CD4-positive, alpha-beta T cell (primary cell): Measurements from ENCODE around the gene ADGRD2. TPM values are rescaled to one million over a fixed set of nuclear protein-coding genes. Genes with fewer than 3 reads are reported as not detected.

Experiments
- ATAC-seq: fragments of 200-7000 bp; cut with Tn5 transposase; one replicate; pipeline ENCODE4 v1.10.0; 2022; ENCODE audit warnings: mild to moderate bottlenecking; ENCODE audit not compliant: poor library complexity
- CTCF ChIA-PET: fragments of 350-600 bp; sonication (Branson Sonifier 250); formaldehyde crosslinking; loops from one replicate; lab custom pipeline; 2021; ENCODE audit warnings: antibody characterized with exemption, inconsistent platforms; lab: Charles Lee
- POLR2A ChIA-PET: fragments of 350-600 bp; sonication (Branson Sonifier 250); formaldehyde crosslinking; loops from one replicate; lab custom pipeline; 2021; ENCODE audit warnings: antibody characterized with exemption, inconsistent platforms; lab: Charles Lee
- DNase-seq, 14 experiments: peaks; one replicate each; pipeline ENCODE4 v3.0.0-alpha.2; 2013 to 2020; ENCODE audit warnings: mixed read lengths in 2 of 14
- H3K27ac ChIP-seq, 2 donors: one replicate each; pipeline versions ENCODE4 v1.5.1 to v1.7.0; 2013; ENCODE audit warnings: low read length in 2 of 2, low read depth in 1 of 2, mild to moderate bottlenecking in 1 of 2
- H3K27me3 ChIP-seq, 2 experiments: 1 replicate in 1 of 2; 2 replicates in 1 of 2; pipeline versions ENCODE4 v1.6.1 to v1.7.0; 2013; ENCODE audit warnings: low read length in 2 of 2, control low read depth in 1 of 2, mild to moderate bottlenecking in 1 of 2, moderate library complexity in 1 of 2; ENCODE audit not compliant: insufficient read depth in 2 of 2, control insufficient read depth in 1 of 2
- H3K36me3 ChIP-seq: one replicate; pipeline ENCODE4 v1.6.1; 2013; ENCODE audit warnings: low read length, control low read depth; ENCODE audit not compliant: insufficient read depth
- H3K4me1 ChIP-seq: one replicate; pipeline ENCODE4 v1.6.1; 2013; ENCODE audit warnings: low read length, control low read depth; ENCODE audit not compliant: insufficient read depth
- H3K4me3 ChIP-seq: one replicate; pipeline ENCODE4 v1.5.1; 2013; ENCODE audit warnings: mild to moderate bottlenecking, low read length, moderate library complexity
- H3K9me3 ChIP-seq, 2 experiments: 1 replicate in 1 of 2; 2 replicates in 1 of 2; pipeline versions ENCODE4 v1.6.1 to v1.7.0; 2013; ENCODE audit warnings: low read length in 2 of 2, mild to moderate bottlenecking in 2 of 2, control low read depth in 1 of 2, moderate library complexity in 1 of 2; ENCODE audit not compliant: control insufficient read depth in 1 of 2, insufficient read depth in 1 of 2
- H3K27ac Mint-ChIP-seq: one replicate; pipeline ENCODE4 v1.8.0; 2020; ENCODE audit warnings: mixed read lengths
- H3K27me3 Mint-ChIP-seq: one replicate; pipeline ENCODE4 v1.8.0; 2021; ENCODE audit warnings: mixed read lengths
- H3K36me3 Mint-ChIP-seq: one replicate; pipeline ENCODE4 v1.8.0; 2021; ENCODE audit warnings: low read depth, mixed read lengths
- H3K4me1 Mint-ChIP-seq: one replicate; pipeline ENCODE4 v1.8.0; 2021; ENCODE audit warnings: low read depth, mixed read lengths
- H3K4me3 Mint-ChIP-seq: one replicate; pipeline ENCODE4 v1.8.0; 2020; ENCODE audit warnings: mild to moderate bottlenecking, mixed read lengths
- H3K9me3 Mint-ChIP-seq: one replicate; pipeline ENCODE4 v1.8.0; 2020; ENCODE audit warnings: mixed read lengths
- intact Hi-C, 2 experiments: fragments of 100-400 bp; cut with DNase I in 1 of 2; cut with micrococcal nuclease in 1 of 2; formaldehyde crosslinking; loops; one replicate each; pipeline versions ENCODE4 v1.15.1 to v1.9.0; 2023 to 2025; cut with DNase I, micrococcal nuclease
- total RNA-seq, 174 experiments: library from RNA in 2 of 174; stranded (reverse) in 2 of 174; gene quantifications; one replicate each; pipeline ENCODE4 v1.2.3 and lab custom pipeline; 2021 to 2026
- TF ChIP-seq, protein P1 (sequence below): fragments of 200-600 bp; IDR thresholded peaks from one replicate; pipeline ENCODE4 v1.8.0; 2022; ENCODE audit warnings: antibody characterized with exemption, mild to moderate bottlenecking

Gene ADGRD2
- total RNA-seq, 2 experiments from 2014 or later, result not detected

DNA sequence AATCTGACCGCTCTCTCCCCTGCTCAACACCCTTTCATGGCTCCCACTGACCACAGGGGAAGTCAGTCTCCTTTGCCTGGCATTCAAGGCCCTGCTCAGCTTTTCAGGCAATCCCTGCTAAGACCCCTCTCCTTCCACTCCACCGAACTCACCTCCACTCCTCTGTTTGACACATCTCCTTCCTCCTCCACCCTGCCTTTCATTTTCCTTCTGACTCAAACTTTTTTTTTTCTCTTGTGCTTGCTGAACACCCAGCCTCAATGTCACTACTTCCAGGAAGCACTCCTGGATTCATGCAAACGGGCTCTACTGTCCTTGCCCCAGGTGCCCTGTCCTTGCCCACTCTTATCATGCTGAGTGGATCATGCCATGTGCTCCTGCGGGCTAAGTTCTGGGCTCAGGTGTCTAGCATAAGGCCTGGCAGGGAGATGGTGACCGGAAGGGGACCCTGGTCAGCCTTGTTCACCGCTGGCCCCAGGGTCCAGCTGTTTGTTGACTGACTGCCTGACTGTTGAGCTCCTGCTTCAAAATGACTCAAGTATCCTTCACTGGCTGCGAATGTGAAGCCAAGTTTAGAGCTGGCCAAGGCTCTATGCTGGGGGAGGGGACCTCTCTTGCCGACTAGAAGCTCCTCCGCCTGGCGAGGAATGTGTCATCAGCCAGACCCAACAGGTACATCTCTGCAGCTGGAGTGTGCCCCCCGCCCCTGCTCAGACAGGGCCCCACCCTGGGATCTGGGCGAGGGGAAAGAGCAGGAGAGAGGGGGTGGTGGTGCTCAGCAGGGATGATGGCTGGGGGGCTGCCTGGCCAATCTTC, 50.8 kb downstream of the ADGRD2 start:
- Mint-ChIP-seq H3K36me3 (no peaks in the 10 kb centered on the region), H3K9me3 (no peaks in the 10 kb centered on the region), H3K4me3 (no peak overlapping the region), H3K27me3 (peaks cover 33% of the 10 kb centered on the region), H3K4me1 (peaks cover 7% of the 10 kb centered on the region), H3K27ac (no peak overlapping the region)
- TF ChIP-seq, protein P1, sequence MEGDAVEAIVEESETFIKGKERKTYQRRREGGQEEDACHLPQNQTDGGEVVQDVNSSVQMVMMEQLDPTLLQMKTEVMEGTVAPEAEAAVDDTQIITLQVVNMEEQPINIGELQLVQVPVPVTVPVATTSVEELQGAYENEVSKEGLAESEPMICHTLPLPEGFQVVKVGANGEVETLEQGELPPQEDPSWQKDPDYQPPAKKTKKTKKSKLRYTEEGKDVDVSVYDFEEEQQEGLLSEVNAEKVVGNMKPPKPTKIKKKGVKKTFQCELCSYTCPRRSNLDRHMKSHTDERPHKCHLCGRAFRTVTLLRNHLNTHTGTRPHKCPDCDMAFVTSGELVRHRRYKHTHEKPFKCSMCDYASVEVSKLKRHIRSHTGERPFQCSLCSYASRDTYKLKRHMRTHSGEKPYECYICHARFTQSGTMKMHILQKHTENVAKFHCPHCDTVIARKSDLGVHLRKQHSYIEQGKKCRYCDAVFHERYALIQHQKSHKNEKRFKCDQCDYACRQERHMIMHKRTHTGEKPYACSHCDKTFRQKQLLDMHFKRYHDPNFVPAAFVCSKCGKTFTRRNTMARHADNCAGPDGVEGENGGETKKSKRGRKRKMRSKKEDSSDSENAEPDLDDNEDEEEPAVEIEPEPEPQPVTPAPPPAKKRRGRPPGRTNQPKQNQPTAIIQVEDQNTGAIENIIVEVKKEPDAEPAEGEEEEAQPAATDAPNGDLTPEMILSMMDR, result no peak
- Histone ChIP-seq H3K9me3 (no peaks in the 10 kb centered on the region), H3K4me3 (no peak overlapping the region), H3K27me3 (peaks cover 20 to 34% of the 10 kb centered on the region in 2 experiments), H3K36me3 (no peaks in the 10 kb centered on the region), H3K27ac (no peak overlapping the region), H3K4me1 (peaks cover 15% of the 10 kb centered on the region)
- ChIA-PET POLR2A (no interaction called here), CTCF (no interaction called here)
- intact Hi-C loops, result no loop called here
- DNase-seq (no peak), ATAC-seq (no peak)

DNA sequence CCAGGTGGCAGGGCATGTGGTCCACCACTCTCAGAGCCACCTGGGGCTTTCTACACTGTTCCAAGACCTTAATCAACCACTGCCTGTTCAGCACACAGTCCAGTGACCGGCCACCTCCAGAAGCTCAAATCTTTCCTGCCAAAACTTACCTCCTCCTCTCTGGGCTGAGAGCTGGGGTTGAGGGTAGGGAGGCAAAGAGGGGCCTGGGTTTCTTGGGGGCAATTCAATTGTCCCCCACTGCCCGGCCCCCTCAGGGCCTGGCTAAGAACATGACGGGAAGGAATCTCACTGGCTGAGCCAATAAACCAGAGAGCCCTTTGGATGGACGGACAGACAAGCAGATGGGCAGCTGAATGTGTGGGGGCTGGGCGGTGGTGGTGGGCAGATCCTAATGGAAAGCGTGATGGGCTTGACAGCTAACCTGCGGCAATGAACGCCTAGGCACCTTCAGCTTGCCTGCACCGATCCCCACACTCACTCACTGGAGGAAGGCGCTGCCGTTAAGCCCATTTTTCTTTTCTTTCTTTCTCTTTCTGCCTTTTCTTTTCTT, 51.6 kb downstream of the ADGRD2 start:
- H3K27me3 Mint-ChIP-seq, result peaks cover 36% of the 10 kb centered on the region
- Histone ChIP-seq H3K27me3 (peaks cover 20 to 38% of the 10 kb centered on the region in 2 experiments), H3K9me3 (peaks cover 0 to 4% of the 10 kb centered on the region in 2 experiments), H3K4me1 (peaks cover 8% of the 10 kb centered on the region), H3K36me3 (no peaks in the 10 kb centered on the region), H3K4me3 (no peak overlapping the region), H3K27ac (no peak overlapping the region)
- H3K4me1 Mint-ChIP-seq, result peaks cover 4% of the 10 kb centered on the region
- CTCF ChIA-PET, result no interaction called here
- H3K27ac Mint-ChIP-seq, result no peak overlapping the region
- POLR2A ChIA-PET, result no interaction called here
- no peaks in the 10 kb centered on the region for H3K36me3 Mint-ChIP-seq
- intact Hi-C loops, result no loop called here
- no peak for DNase-seq
- no peak for ATAC-seq
- TF ChIP-seq, protein P1, result no peak
- H3K9me3 Mint-ChIP-seq, result no peaks in the 10 kb centered on the region
- no peak overlapping the region for H3K4me3 Mint-ChIP-seq

DNA sequence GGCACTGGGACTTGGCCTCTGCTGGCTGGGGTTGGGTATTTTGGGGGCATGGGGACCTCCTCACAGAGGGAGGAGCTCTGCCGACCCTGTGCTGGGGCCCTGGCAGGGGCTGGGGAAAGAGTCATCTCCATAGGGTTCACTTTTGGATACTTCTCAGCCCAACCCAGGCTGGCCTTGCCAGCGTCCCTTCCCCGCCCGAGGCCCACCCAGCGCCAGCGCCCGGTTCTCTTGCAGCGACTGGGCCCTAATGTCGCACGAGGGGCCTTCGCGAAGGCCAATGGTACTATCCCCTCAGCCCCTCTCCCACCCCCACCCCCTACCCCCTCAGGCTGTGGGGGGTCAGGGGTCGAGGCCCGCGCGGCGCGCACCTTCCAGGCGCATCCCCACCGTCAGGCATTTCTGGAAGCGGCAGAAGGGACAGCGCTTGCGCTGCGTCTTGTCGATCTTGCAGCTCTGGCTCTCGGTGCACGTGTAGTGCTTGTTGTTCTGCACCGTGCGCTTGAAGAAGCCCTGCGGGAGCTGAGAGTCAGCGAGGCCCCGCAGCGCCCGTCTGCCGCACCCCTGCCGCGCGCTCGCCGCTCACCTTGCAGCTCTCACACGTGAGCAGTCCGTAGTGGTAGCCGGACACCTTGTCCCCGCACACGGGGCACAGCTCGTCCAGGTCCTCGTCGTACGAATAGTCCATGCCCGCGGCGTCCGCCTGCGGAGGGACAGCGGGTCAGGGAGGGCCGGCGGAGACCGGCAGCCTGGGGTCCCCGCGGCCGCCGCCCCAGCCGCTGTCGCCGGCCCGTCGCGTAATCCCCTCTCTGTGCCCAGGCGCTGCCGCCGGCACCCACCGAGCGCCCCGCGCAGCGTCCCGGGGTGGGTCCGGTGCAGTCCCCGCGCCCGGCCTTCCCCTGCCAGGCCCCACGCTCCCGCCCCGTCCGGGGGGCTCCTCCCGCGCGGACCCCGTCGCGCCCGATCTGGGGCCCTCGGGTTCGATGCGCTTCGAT, 52.8 kb downstream of the ADGRD2 start:
- Mint-ChIP-seq H3K36me3 (no peaks in the 10 kb centered on the region), H3K27me3 (peaks cover 36% of the 10 kb centered on the region), H3K4me1 (peaks cover 4% of the 10 kb centered on the region), H3K9me3 (no peaks in the 10 kb centered on the region), H3K27ac (no peak overlapping the region), H3K4me3 (no peak overlapping the region)
- no peak overlapping the region for H3K4me3 ChIP-seq
- POLR2A ChIA-PET, result no interaction called here
- intact Hi-C loops, result no loop called here
- no peak overlapping the region for H3K27ac ChIP-seq
- ATAC-seq, result no peak
- TF ChIP-seq, protein P1, result no peak
- CTCF ChIA-PET, result no interaction called here
- no peaks in the 10 kb centered on the region for H3K36me3 ChIP-seq
- peaks cover 0 to 7% of the 10 kb centered on the region in 2 experiments for H3K9me3 ChIP-seq
- no peak for DNase-seq
- H3K4me1 ChIP-seq, result peaks cover 8% of the 10 kb centered on the region
- peaks cover 26 to 38% of the 10 kb centered on the region in 2 experiments for H3K27me3 ChIP-seq
